Measurements from ENCODE around the gene HSD3B7.

Gene HSD3B7

DNA sequence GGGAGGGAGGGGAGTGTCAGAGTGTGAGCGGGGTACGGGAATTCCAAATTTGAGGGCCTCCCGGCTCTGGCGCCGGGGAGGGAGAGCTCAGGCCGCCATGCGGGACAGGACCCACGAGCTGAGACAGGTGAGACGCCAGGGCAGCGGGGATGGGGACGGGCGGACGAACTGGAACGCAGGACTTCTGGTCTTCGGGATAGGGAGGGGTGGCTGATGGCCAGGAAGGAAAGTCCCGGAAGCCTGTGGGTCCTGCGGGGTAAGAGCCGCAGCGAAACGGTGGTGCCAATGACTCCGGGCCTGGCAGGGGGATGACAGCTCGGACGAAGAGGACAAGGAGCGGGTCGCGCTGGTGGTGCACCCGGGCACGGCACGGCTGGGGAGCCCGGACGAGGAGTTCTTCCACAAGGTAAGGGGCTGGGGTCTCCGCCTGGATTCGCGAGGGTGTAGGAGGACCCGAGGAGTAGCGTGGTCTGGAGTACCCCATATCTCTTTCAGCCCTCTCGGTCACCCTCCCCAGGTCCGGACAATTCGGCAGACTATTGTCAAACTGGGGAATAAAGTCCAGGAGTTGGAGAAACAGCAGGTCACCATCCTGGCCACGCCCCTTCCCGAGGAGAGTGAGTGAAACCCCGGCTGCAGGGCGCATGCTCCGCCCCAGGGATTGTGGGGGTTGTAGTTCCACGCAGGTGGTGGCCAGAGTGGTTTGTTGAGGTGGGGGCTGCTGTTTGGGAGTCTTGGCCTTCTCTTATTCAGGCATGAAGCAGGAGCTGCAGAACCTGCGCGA lies 48.9 kb downstream of the HSD3B7 start (continued):
- TF ChIP-seq, protein P1, sequence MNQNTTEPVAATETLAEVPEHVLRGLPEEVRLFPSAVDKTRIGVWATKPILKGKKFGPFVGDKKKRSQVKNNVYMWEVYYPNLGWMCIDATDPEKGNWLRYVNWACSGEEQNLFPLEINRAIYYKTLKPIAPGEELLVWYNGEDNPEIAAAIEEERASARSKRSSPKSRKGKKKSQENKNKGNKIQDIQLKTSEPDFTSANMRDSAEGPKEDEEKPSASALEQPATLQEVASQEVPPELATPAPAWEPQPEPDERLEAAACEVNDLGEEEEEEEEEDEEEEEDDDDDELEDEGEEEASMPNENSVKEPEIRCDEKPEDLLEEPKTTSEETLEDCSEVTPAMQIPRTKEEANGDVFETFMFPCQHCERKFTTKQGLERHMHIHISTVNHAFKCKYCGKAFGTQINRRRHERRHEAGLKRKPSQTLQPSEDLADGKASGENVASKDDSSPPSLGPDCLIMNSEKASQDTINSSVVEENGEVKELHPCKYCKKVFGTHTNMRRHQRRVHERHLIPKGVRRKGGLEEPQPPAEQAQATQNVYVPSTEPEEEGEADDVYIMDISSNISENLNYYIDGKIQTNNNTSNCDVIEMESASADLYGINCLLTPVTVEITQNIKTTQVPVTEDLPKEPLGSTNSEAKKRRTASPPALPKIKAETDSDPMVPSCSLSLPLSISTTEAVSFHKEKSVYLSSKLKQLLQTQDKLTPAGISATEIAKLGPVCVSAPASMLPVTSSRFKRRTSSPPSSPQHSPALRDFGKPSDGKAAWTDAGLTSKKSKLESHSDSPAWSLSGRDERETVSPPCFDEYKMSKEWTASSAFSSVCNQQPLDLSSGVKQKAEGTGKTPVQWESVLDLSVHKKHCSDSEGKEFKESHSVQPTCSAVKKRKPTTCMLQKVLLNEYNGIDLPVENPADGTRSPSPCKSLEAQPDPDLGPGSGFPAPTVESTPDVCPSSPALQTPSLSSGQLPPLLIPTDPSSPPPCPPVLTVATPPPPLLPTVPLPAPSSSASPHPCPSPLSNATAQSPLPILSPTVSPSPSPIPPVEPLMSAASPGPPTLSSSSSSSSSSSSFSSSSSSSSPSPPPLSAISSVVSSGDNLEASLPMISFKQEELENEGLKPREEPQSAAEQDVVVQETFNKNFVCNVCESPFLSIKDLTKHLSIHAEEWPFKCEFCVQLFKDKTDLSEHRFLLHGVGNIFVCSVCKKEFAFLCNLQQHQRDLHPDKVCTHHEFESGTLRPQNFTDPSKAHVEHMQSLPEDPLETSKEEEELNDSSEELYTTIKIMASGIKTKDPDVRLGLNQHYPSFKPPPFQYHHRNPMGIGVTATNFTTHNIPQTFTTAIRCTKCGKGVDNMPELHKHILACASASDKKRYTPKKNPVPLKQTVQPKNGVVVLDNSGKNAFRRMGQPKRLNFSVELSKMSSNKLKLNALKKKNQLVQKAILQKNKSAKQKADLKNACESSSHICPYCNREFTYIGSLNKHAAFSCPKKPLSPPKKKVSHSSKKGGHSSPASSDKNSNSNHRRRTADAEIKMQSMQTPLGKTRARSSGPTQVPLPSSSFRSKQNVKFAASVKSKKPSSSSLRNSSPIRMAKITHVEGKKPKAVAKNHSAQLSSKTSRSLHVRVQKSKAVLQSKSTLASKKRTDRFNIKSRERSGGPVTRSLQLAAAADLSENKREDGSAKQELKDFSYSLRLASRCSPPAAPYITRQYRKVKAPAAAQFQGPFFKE (tag by site-specific recombination; IDR thresholded peaks at IDR 0.05; ENCODE audit: borderline replicate concordance): peak; percentile 72; the same call in 1 of the 2 replicates
- 0 out of 2 replicates have a peak, but pooled peaks have one; percentile 24 for TF ChIP-seq KLF1 (tag by site-specific recombination; IDR thresholded peaks at IDR 0.05)
- 0 out of 2 replicates have a peak, but pooled peaks have one; percentile 35 for TF ChIP-seq ZNF660 (tag by site-specific recombination; IDR thresholded peaks at IDR 0.05)
- TF ChIP-seq ZFP37 (tag by site-specific recombination; IDR thresholded peaks at IDR 0.05): no peak; the same call in 1 of the 2 replicates
- TF ChIP-seq, protein P2, sequence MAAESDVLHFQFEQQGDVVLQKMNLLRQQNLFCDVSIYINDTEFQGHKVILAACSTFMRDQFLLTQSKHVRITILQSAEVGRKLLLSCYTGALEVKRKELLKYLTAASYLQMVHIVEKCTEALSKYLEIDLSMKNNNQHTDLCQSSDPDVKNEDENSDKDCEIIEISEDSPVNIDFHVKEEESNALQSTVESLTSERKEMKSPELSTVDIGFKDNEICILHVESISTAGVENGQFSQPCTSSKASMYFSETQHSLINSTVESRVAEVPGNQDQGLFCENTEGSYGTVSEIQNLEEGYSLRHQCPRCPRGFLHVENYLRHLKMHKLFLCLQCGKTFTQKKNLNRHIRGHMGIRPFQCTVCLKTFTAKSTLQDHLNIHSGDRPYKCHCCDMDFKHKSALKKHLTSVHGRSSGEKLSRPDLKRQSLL (tag by site-specific recombination; IDR thresholded peaks at IDR 0.05): peak; percentile 64; the same call in 1 of the 2 replicates
- 0 out of 2 replicates have a peak, but pooled peaks have one; percentile 30 for TF ChIP-seq ZNF366 (tag by site-specific recombination; conservative IDR thresholded peaks at IDR 0.05)
- TF ChIP-seq GLIS2 (tag by site-specific recombination; IDR thresholded peaks at IDR 0.05): peak; percentile 38
- TF ChIP-seq MZF1 (tag by site-specific recombination; IDR thresholded peaks at IDR 0.05; ENCODE audit: borderline replicate concordance): no peak; the same call in 1 of the 2 replicates
- no peak for TF ChIP-seq ZNF610 (tag by site-specific recombination; IDR thresholded peaks at IDR 0.05; ENCODE audit: borderline replicate concordance)
- TF ChIP-seq, protein P3, sequence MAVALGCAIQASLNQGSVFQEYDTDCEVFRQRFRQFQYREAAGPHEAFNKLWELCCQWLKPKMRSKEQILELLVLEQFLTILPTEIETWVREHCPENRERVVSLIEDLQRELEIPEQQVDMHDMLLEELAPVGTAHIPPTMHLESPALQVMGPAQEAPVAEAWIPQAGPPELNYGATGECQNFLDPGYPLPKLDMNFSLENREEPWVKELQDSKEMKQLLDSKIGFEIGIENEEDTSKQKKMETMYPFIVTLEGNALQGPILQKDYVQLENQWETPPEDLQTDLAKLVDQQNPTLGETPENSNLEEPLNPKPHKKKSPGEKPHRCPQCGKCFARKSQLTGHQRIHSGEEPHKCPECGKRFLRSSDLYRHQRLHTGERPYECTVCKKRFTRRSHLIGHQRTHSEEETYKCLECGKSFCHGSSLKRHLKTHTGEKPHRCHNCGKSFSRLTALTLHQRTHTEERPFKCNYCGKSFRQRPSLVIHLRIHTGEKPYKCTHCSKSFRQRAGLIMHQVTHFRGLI (tag by site-specific recombination; IDR thresholded peaks at IDR 0.05): 0 out of 2 replicates have a peak, but pooled peaks have one; percentile 11
- TF ChIP-seq, protein P4, sequence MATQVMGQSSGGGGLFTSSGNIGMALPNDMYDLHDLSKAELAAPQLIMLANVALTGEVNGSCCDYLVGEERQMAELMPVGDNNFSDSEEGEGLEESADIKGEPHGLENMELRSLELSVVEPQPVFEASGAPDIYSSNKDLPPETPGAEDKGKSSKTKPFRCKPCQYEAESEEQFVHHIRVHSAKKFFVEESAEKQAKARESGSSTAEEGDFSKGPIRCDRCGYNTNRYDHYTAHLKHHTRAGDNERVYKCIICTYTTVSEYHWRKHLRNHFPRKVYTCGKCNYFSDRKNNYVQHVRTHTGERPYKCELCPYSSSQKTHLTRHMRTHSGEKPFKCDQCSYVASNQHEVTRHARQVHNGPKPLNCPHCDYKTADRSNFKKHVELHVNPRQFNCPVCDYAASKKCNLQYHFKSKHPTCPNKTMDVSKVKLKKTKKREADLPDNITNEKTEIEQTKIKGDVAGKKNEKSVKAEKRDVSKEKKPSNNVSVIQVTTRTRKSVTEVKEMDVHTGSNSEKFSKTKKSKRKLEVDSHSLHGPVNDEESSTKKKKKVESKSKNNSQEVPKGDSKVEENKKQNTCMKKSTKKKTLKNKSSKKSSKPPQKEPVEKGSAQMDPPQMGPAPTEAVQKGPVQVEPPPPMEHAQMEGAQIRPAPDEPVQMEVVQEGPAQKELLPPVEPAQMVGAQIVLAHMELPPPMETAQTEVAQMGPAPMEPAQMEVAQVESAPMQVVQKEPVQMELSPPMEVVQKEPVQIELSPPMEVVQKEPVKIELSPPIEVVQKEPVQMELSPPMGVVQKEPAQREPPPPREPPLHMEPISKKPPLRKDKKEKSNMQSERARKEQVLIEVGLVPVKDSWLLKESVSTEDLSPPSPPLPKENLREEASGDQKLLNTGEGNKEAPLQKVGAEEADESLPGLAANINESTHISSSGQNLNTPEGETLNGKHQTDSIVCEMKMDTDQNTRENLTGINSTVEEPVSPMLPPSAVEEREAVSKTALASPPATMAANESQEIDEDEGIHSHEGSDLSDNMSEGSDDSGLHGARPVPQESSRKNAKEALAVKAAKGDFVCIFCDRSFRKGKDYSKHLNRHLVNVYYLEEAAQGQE (tag by site-specific recombination; IDR thresholded peaks at IDR 0.05): no peak
- TF ChIP-seq ZNF621 (tag by site-specific recombination; IDR thresholded peaks at IDR 0.05): no peak
- no peak; the same call in 1 of the 2 replicates for TF ChIP-seq ZEB2 (tag by site-specific recombination; IDR thresholded peaks at IDR 0.05)
- TF ChIP-seq ZNF391 (tag by site-specific recombination; IDR thresholded peaks at IDR 0.05; ENCODE audit: borderline replicate concordance, low read depth): peak; percentile 64; the same call in 1 of the 2 replicates
- TF ChIP-seq, protein P5, sequence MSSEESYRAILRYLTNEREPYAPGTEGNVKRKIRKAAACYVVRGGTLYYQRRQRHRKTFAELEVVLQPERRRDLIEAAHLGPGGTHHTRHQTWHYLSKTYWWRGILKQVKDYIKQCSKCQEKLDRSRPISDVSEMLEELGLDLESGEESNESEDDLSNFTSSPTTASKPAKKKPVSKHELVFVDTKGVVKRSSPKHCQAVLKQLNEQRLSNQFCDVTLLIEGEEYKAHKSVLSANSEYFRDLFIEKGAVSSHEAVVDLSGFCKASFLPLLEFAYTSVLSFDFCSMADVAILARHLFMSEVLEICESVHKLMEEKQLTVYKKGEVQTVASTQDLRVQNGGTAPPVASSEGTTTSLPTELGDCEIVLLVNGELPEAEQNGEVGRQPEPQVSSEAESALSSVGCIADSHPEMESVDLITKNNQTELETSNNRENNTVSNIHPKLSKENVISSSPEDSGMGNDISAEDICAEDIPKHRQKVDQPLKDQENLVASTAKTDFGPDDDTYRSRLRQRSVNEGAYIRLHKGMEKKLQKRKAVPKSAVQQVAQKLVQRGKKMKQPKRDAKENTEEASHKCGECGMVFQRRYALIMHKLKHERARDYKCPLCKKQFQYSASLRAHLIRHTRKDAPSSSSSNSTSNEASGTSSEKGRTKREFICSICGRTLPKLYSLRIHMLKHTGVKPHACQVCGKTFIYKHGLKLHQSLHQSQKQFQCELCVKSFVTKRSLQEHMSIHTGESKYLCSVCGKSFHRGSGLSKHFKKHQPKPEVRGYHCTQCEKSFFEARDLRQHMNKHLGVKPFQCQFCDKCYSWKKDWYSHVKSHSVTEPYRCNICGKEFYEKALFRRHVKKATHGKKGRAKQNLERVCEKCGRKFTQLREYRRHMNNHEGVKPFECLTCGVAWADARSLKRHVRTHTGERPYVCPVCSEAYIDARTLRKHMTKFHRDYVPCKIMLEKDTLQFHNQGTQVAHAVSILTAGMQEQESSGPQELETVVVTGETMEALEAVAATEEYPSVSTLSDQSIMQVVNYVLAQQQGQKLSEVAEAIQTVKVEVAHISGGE (tag by site-specific recombination; conservative IDR thresholded peaks at IDR 0.05; ENCODE audit: low read depth): peak; percentile 31
- TF ChIP-seq ZFP3 (tag by site-specific recombination; IDR thresholded peaks at IDR 0.05; ENCODE audit: low read depth): no peak
- TF ChIP-seq ZNF335 (tag by site-specific recombination; conservative IDR thresholded peaks at IDR 0.05): peak; percentile 97
- peak; percentile 58; the same call in 1 of the 2 replicates for TF ChIP-seq SP7 (tag by site-specific recombination; IDR thresholded peaks at IDR 0.05)
- TF ChIP-seq ZBTB7A (tag by site-specific recombination; IDR thresholded peaks at IDR 0.05; ENCODE audit: low read depth): peak; percentile 81
- peak; percentile 51; the same call in 1 of the 2 replicates for TF ChIP-seq ZFP69B (tag by site-specific recombination; IDR thresholded peaks at IDR 0.05)
- no peak for TF ChIP-seq EGR2 (tag by site-specific recombination; IDR thresholded peaks at IDR 0.05; ENCODE audit: low read depth)
- TF ChIP-seq ZNF623 (tag by site-specific recombination; IDR thresholded peaks at IDR 0.05): 0 out of 2 replicates have a peak, but pooled peaks have one; percentile 11
